Spleen (tissue), 11 donors: Measurements from ENCODE around the gene PAPLN. TPM values are rescaled to one million over a fixed set of nuclear protein-coding genes. Genes with fewer than 3 reads are reported as not detected.
A peak's percentile ranks its signal among the peaks of the same experiment; 100 is the strongest.

Source experiments
- DNase-seq: peaks from one replicate; pipeline ENCODE4 v3.0.0-alpha.2; 2020
- H3K27ac ChIP-seq, 8 donors: fragments of 200-600 bp; sonication (generic) in 7 of 8; 1 replicate in 4 of 8; 2 replicates in 4 of 8; pipeline versions ENCODE4 v1.5.0 to v1.8.0; 2016 to 2021; ENCODE audit warnings: inconsistent platforms in 4 of 8, mild to moderate bottlenecking in 4 of 8, moderate library complexity in 1 of 8
- H3K27me3 ChIP-seq, 7 donors: fragments of 200-600 bp; sonication (generic) in 6 of 7; replicated peaks in 1 of 7; 1 replicate in 4 of 7; 2 replicates in 3 of 7; pipeline versions ENCODE4 v1.5.0 to v1.8.0; 2016 to 2021; ENCODE audit warnings: inconsistent platforms in 3 of 7, mild to moderate bottlenecking in 1 of 7
- H3K36me3 ChIP-seq, 6 donors: fragments of 200-600 bp; sonication (generic) in 5 of 6; 1 replicate in 4 of 6; 2 replicates in 2 of 6; pipeline versions ENCODE4 v1.5.0 to v1.8.0; 2016 to 2021; ENCODE audit warnings: inconsistent platforms in 2 of 6
- H3K4me1 ChIP-seq, 6 donors: fragments of 200-600 bp; sonication (generic) in 5 of 6; 1 replicate in 3 of 6; 2 replicates in 3 of 6; pipeline versions ENCODE4 v1.5.0 to v1.8.0; 2016 to 2021; ENCODE audit warnings: inconsistent platforms in 3 of 6
- H3K4me3 ChIP-seq, 8 donors: fragments of 200-600 bp; sonication (generic) in 7 of 8; 1 replicate in 4 of 8; 2 replicates in 4 of 8; pipeline versions ENCODE4 v1.5.0 to v1.8.0; 2016 to 2021; ENCODE audit warnings: inconsistent platforms in 4 of 8, mild to moderate bottlenecking in 4 of 8, moderate library complexity in 2 of 8
- H3K9me3 ChIP-seq, 8 donors: fragments of 200-600 bp; sonication (generic) in 7 of 8; 1 replicate in 4 of 8; 2 replicates in 4 of 8; pipeline versions ENCODE4 v1.5.0 to v1.8.0; 2016 to 2021; ENCODE audit warnings: inconsistent platforms in 4 of 8
- POLR2A ChIP-seq, 3 donors: fragments of 450-650 bp; IDR thresholded peaks; one replicate each; pipeline ENCODE4 v1.5.1; 2017; ENCODE audit warnings: antibody characterized with exemption in 3 of 3, mild to moderate bottlenecking in 1 of 3
- POLR2AphosphoS5 ChIP-seq, 3 donors: sonication (generic); formaldehyde crosslinking; IDR thresholded peaks; one replicate each; pipeline ENCODE4 v1.5.1; 2017; ENCODE audit warnings: antibody characterized with exemption in 3 of 3
- WGBS, 5 donors: extraction: QIAGEN DNeasy Blood & Tissue Kit in 3 of 5; methylation state at CpG; one replicate each; pipeline versions ENCODE4 v1.1.5 to v1.1.7; 2013 to 2018; 5-methylcytosine and 5-hydroxymethylcytosine counted together
- intact Hi-C: fragments of 100-400 bp; cut with DNase I; formaldehyde crosslinking; loops from one replicate; pipeline ENCODE4 v1.15.0; 2023; ENCODE audit warnings: low total_unique reads
- polyA plus RNA-seq, 3 donors: library from polyadenylated mRNA; stranded (reverse); fragments of 200-250 nt; gene quantifications; one replicate each; pipeline ENCODE4 v1.2.1, GENCODE V29; 2013
- total RNA-seq, 7 donors: library from RNA; depleted of rRNA in 3 of 7; stranded (reverse); fragments of >200 nt in 3 of 7; fragmentation: NEBNext Ultra II Directional in 4 of 7; extraction: Animal tissue kit (Norgen Biotek cat#: 25700) in 4 of 7; gene quantifications; one replicate each; pipeline versions ENCODE4 v1.1.0 to v1.2.1, GENCODE V29; 2016 to 2021
- TF ChIP-seq, protein P1 (sequence below), 11 experiments: fragments of 200-600 bp in 7 of 11; fragments of 450-650 bp in 4 of 11; sonication (generic) in 4 of 11; IDR thresholded peaks in 8 of 11; conservative IDR thresholded peaks in 3 of 11; 1 replicate in 7 of 11; 2 replicates in 4 of 11; pipeline versions ENCODE4 v1.4.0 to v1.8.0; 2016 to 2021; ENCODE audit warnings: antibody characterized with exemption in 11 of 11, inconsistent platforms in 4 of 11, mild to moderate bottlenecking in 1 of 11
- donor health status: healthy with polysubstance abuse.
- donor health status: DM: no; HTN: no; CAD: no; lungs with moderate emphysema.
- donor health status: DM: no; HTN: no; CAD: no.
- donor health status: Bipolar disorder and iron deficiency.
- donor health status: healthy.
- donor health status: DM: no; HTN: no; CAD: no.
- donor health status: DM: yes; HTN: yes; CAD: no.

Gene PAPLN
- total and polyA plus RNA-seq, 10 donors = 20.3 to 57.2 (median 42.0) TPM

DNA sequence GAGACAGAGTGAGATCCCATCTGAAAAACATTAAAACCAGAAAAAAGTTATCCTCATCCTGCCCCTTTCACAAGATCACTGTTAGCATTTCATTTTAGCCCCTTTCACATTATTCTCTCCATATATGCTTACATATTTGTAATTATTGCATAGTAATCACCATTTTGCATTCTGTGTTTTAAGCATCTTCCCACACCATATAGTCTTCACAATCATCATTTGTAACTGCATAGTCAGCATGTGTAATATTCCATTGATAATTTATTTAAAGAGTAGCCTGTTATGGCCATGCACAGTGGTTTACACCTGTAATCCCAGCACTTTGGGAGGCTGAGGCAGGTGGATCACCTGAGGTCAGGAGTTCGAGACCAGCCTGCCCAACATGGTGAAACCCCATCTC lies 11.8 kb downstream of the PAPLN start:
- Histone ChIP-seq H3K27me3 (peaks cover 0 to 31% (median 7%) of the 10 kb centered on the region in 7 donors), H3K36me3 (peaks cover 0 to 20% (median 0%) of the 10 kb centered on the region in 6 donors), H3K27ac (no peak overlapping the region), H3K9me3 (no peaks in the 10 kb centered on the region), H3K4me1 (peaks cover 4 to 41% (median 31%) of the 10 kb centered on the region in 6 donors), H3K4me3 (no peak overlapping the region)
- TF ChIP-seq, protein P1, sequence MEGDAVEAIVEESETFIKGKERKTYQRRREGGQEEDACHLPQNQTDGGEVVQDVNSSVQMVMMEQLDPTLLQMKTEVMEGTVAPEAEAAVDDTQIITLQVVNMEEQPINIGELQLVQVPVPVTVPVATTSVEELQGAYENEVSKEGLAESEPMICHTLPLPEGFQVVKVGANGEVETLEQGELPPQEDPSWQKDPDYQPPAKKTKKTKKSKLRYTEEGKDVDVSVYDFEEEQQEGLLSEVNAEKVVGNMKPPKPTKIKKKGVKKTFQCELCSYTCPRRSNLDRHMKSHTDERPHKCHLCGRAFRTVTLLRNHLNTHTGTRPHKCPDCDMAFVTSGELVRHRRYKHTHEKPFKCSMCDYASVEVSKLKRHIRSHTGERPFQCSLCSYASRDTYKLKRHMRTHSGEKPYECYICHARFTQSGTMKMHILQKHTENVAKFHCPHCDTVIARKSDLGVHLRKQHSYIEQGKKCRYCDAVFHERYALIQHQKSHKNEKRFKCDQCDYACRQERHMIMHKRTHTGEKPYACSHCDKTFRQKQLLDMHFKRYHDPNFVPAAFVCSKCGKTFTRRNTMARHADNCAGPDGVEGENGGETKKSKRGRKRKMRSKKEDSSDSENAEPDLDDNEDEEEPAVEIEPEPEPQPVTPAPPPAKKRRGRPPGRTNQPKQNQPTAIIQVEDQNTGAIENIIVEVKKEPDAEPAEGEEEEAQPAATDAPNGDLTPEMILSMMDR (IDR thresholded peaks at IDR 0.05 in 8 of 11, conservative IDR thresholded peaks at IDR 0.05 in 3 of 11) = no peak
- TF ChIP-seq POLR2AphosphoS5 (IDR thresholded peaks at IDR 0.05) = no peak
- TF ChIP-seq POLR2A (IDR thresholded peaks at IDR 0.05) = no peak
- WGBS, 5 donors = 88 to 100% (median 93%) methylated on average over 1 of the region's 1 CpG
- intact Hi-C loops = no loop called here
- DNase-seq = no peak

DNA sequence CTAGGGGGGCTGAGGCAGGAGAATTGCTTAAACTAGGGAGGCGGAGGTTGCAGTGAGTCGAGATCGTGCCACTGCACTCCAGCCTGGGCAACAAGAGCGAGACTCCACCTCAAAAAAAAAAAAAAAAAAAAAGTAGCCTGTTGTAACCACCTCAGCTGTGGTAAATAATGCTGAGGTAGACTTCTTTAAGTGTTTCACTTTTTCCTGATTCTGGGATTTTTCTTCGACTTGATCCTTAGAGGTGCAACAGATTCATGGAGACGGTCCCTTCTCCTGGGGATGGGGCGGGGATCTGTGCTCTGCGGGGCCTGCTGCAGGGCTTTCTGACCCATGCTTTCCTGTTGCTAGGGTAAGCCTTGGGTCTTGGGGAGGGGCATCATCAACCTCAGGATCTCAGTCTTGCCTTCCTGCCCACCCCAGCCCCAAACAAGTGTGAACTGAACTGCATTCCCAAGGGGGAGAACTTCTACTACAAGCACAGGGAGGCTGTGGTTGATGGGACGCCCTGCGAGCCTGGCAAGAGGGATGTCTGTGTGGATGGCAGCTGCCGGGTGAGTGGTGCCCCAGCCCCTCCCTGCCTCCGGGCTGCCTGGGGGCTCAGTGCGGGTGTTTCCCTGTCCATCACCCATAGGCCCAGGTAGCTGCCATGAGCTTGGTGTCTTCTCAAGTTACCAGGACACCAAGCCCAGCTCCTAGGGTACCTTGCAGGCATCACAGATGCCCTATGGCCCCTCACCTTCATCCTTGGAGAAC lies 12.4 kb downstream of the PAPLN start:
- WGBS, 5 donors = 71 to 90% (median 80%) methylated on average over 11 to 13 of the region's 13 CpGs
- peak; percentile 51 for DNase-seq
- TF ChIP-seq, protein P1 (IDR thresholded peaks at IDR 0.05 in 8 of 11, conservative IDR thresholded peaks at IDR 0.05 in 3 of 11) = no peak
- TF ChIP-seq POLR2A (IDR thresholded peaks at IDR 0.05) (no peak), POLR2AphosphoS5 (IDR thresholded peaks at IDR 0.05) (no peak)
- no peak overlapping the region for H3K27ac ChIP-seq
- H3K4me3 ChIP-seq = no peak overlapping the region
- H3K36me3 ChIP-seq = peaks cover 0 to 21% (median 0%) of the 10 kb centered on the region in 6 donors
- intact Hi-C loops = no loop called here
- H3K9me3 ChIP-seq = no peaks in the 10 kb centered on the region
- H3K4me1 ChIP-seq = peaks cover 4 to 37% (median 28%) of the 10 kb centered on the region in 6 donors
- H3K27me3 ChIP-seq = peaks cover 0 to 24% (median 7%) of the 10 kb centered on the region in 7 donors

DNA sequence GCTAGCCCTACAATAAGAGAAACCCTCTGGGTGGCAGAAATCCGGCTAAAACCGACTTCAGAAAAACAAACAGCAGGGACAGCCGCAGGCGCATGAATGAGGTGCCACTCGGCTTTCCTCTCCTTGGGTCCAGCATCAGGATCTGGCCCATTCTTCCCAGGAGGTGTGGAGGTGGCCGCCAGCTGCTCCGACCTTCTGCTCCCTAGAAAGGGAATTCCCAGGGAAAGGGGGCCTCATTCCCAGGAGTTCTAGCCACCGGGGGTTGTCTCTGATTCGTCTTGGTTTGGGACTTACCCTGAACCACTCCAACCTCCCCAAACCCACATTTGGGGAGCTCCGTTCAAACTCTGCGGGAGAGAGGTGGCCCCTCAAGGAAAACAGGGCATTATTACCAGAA lies 13.0 kb downstream of the PAPLN start:
- TF ChIP-seq POLR2AphosphoS5 (IDR thresholded peaks at IDR 0.05) (no peak), POLR2A (IDR thresholded peaks at IDR 0.05) (no peak)
- TF ChIP-seq, protein P1 (IDR thresholded peaks at IDR 0.05 in 8 of 11, conservative IDR thresholded peaks at IDR 0.05 in 3 of 11) = no peak
- Histone ChIP-seq H3K4me1 (peaks cover 3 to 31% (median 22%) of the 10 kb centered on the region in 6 donors), H3K4me3 (no peak overlapping the region), H3K27ac (no peak overlapping the region), H3K36me3 (peaks cover 0 to 23% (median 0%) of the 10 kb centered on the region in 6 donors), H3K27me3 (peaks cover 0 to 19% (median 5%) of the 10 kb centered on the region in 7 donors), H3K9me3 (no peaks in the 10 kb centered on the region)
- 88 to 96% (median 93%) methylated on average over 9 to 11 of the region's 11 CpGs for WGBS, 5 donors
- no peak for DNase-seq
- intact Hi-C loops = no loop called here

DNA sequence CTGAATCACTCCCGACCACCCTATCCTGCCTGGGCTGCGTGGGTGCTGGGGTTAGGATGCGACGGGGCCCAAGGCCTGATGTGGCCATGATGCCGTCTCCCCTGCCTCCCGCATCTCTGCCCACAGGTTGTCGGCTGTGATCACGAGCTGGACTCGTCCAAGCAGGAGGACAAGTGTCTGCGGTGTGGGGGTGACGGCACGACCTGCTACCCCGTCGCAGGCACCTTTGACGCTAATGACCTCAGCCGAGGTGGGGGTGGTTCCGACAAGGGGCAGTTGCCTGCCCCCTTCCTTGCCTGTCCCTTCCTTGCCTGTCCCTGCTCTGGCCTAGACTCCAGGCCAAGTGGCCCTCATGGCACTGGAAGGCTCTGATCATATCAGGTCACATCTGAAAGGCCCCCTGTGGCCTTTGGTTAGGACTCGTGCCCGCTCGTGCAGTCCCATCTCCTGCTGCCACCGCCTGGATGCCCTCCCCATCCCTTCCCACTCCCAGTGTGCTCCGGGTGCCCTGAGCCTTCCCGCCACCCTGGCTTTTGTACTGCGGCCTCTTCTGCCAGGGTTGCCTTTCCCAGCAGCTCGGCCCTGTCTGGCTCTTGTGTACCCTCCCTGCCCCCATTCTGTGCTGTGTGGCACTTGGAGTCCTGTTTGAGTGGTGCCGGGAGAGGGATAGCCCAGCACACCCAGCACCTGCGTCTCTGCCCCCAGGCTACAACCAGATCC lies 13.6 kb downstream of the PAPLN start:
- TF ChIP-seq, protein P1 (IDR thresholded peaks at IDR 0.05 in 8 of 11, conservative IDR thresholded peaks at IDR 0.05 in 3 of 11) = no peak
- peak in 1 of 3 donors; percentile 8 for TF ChIP-seq POLR2AphosphoS5 (IDR thresholded peaks at IDR 0.05)
- Histone ChIP-seq H3K36me3 (peaks cover 0 to 19% (median 0%) of the 10 kb centered on the region in 6 donors), H3K9me3 (no peaks in the 10 kb centered on the region), H3K27ac (no peak overlapping the region), H3K27me3 (peaks cover 0 to 12% (median 0%) of the 10 kb centered on the region in 7 donors), H3K4me3 (no peak overlapping the region), H3K4me1 (peaks cover 0 to 25% (median 17%) of the 10 kb centered on the region in 6 donors)
- peak; percentile 75 for DNase-seq
- intact Hi-C loops = no loop called here
- 92 to 93% (median 92%) methylated on average over 24 to 27 of the region's 27 CpGs for WGBS, 5 donors
